ENCODE data around the gene SLX4.

DNA sequence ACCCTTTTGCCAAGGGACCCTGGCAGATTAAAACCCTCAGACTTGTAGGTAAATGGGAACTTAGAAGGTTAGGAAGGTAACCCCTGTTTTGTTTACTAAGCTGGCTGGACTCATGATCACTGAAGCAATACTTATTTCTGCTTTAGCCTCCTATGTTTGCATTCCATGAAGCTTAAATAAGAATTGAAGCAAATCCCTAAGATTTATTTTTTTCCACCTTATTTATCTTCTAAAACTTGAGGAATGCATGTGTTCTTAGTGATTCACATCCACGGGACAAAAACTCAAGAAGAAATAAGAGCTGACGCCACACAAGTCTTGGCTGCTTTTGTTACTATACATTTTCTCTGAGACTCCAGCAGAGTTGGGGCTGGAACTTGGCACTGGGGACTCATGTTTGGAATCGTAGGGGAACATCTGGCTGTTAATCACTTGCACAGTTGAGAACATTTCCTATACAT, 75.1 kb downstream of the SLX4 start:
- TF ChIP-seq, protein P1, sequence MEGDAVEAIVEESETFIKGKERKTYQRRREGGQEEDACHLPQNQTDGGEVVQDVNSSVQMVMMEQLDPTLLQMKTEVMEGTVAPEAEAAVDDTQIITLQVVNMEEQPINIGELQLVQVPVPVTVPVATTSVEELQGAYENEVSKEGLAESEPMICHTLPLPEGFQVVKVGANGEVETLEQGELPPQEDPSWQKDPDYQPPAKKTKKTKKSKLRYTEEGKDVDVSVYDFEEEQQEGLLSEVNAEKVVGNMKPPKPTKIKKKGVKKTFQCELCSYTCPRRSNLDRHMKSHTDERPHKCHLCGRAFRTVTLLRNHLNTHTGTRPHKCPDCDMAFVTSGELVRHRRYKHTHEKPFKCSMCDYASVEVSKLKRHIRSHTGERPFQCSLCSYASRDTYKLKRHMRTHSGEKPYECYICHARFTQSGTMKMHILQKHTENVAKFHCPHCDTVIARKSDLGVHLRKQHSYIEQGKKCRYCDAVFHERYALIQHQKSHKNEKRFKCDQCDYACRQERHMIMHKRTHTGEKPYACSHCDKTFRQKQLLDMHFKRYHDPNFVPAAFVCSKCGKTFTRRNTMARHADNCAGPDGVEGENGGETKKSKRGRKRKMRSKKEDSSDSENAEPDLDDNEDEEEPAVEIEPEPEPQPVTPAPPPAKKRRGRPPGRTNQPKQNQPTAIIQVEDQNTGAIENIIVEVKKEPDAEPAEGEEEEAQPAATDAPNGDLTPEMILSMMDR (IDR thresholded peaks at IDR 0.05) = no peak
- no peak for TF ChIP-seq POLR2A (IDR thresholded peaks at IDR 0.05)

Data from gastroesophageal sphincter (tissue), 3 donors.